Adipose tissue (tissue), 3 donors: ENCODE results near the gene BRINP3. TPM values are rescaled to one million over a fixed set of nuclear protein-coding genes. Genes with fewer than 3 reads are reported as not detected.

Experiments
- H3K27ac ChIP-seq: one replicate; pipeline ENCODE4 v1.5.1; 2013; ENCODE audit warnings: low read depth, low read length
- WGBS, 3 donors: extraction: QIAGEN DNeasy Blood & Tissue Kit; methylation state at CpG; one replicate each; pipeline ENCODE4 v1.1.7; 2013; 5-methylcytosine and 5-hydroxymethylcytosine counted together
- polyA plus RNA-seq, 3 donors: library from polyadenylated mRNA; stranded (reverse); fragments of 200-250 nt; gene quantifications; one replicate each; pipeline ENCODE4 v1.2.3, GENCODE V29; 2013
- donor health status: healthy with polysubstance abuse.
- donor health status: Bipolar disorder and iron deficiency.
- donor health status: healthy.

BRINP3 gene
- polyA plus RNA-seq, 3 donors: 0.07 to 0.11 (median 0.10) TPM

DNA sequence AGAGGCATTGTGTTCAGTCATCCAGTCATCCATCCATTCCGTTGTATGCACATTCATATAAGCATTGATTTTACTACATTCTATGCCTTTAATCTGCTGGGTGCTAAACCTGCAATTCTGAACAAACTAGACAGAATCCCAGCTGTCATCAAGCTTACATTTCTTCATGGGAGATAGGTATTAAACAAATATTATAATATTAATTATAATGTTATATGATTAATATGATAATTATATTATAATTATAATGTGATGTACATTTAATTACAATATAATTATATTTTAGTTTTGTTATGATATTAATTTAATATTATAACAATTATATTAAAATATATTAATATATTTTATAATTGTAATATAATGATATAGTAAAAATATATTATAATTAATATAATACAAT lies 112.4 kb downstream of the BRINP3 start:
- WGBS, 3 donors: 68 to 93% (median 89%) methylated on average over 1 of the region's 1 CpG
- no peak overlapping the region for H3K27ac ChIP-seq

DNA sequence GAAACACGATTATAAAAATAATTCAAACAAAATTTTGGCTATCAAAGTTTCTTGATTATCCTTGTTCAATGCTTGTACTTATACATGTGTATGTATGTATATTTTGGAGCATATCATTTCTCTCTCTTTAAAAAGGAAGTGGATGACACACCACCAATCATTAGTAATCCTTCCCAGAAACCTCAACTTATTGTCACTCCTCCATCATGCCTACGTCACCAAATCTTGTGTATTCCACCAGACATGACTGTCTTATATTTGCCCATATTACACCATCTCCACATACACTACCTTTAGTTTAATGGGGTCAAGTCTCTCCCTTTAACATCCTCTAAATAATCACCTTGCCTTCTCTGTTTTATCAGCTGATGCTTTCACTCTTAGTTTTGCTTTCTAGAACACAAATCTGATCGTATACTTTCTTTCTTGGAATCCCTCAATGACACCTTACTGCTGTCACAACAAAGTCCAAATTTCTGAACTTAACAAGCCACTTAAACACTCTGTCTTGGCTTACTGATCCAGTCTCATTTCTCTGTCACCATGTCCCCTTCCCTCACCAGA lies 124.0 kb downstream of the BRINP3 start:
- WGBS, 3 donors: 66 to 73% (median 73%) methylated on average over 3 of the region's 3 CpGs
- H3K27ac ChIP-seq: no peak overlapping the region

DNA sequence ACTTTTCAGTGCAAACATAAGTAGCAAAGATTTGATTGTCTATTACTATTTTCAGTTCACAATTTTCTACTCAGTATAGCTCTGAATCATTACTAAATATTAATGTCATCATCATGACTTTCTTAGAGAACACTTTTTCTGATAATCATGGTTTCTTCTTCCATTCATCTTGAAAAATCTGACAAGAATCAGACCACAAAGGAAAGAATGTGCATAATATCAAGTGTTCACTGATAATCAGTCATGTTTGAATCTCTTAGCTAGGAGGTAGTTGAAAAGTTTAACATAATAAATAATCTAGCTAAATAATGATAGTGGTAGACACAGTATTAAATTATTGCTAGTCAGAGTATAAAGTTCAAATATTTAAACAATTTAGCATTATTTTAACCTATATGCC lies 133.2 kb downstream of the BRINP3 start:
- H3K27ac ChIP-seq: no peak overlapping the region

DNA sequence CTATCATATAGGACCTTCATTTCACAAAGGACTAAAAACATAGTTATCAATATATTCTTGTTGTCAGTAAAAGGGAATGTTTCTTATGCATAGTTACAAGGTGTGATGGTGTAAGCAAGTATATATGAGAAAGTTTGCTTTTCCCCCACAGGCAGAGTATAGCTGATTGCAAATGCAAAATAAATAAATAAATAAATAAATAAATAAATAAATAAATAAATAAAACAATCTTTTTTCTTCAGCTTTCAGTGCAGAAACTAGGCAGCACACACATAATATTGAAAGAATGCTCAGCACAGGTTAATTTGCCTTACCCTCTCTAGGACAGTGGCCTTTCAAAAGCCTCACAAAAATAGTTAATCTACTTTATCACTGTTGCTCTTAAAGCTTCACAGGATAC lies 138.8 kb downstream of the BRINP3 start:
- H3K27ac ChIP-seq: no peak overlapping the region

DNA sequence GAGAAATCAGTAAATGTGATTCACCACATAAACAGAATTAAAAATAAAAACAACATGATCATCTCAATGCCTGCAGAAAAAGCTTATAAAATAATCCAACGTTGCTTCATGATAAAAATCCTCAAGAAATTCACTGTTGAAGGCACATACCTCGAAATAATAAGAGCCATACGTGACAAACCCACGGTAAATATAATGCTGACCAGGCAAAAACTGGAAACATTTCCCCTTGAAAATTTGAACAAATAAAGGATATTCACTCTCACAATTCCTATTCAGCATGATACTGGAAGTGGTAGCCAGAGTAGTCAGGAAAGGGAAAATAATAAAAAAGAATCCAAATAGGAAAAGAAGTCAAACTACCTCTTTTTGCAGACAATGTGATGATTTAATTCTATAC lies 148.8 kb downstream of the BRINP3 start:
- WGBS, 3 donors: 80 to 85% (median 83%) methylated on average over 4 of the region's 4 CpGs
- no peak overlapping the region for H3K27ac ChIP-seq

DNA sequence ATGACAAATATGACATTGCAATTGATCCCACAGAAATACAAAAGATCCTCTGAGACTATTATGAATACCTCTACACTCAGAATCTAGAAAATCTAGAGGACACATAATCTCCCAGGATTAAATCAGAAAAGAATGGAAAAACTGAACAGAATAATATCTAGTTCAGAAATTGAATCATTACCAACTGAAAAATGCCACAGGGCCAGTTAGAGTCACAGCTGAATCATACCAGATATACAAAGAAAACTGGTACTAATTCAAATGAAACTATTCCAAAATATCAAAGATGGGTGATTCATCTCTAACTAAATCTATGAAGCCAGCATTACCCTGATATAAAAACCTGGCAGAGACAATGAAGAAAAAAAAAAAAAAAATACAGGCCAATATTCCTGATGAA lies 149.3 kb downstream of the BRINP3 start:
- no peak overlapping the region for H3K27ac ChIP-seq

DNA sequence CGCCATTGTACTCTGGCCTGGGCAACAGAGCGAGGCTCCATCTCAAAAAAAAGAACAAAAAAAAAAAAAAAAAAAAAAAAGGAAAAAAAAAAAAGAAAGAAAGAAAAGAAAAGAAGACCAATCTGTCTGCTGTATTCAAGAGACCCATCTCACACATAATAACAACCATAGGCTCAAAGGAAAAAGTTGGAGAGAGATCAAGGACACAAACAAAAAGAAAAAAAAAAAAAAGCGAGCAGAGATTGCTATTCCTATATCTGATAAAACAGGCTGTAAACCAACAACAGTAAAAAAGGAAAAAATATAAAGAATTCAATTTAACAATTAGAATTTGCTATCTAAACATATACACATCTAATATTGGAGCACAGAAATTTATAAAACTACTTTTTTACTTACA lies 150.4 kb downstream of the BRINP3 start:
- WGBS, 3 donors: 78 to 92% (median 90%) methylated on average over 3 of the region's 3 CpGs
- H3K27ac ChIP-seq: no peak overlapping the region

DNA sequence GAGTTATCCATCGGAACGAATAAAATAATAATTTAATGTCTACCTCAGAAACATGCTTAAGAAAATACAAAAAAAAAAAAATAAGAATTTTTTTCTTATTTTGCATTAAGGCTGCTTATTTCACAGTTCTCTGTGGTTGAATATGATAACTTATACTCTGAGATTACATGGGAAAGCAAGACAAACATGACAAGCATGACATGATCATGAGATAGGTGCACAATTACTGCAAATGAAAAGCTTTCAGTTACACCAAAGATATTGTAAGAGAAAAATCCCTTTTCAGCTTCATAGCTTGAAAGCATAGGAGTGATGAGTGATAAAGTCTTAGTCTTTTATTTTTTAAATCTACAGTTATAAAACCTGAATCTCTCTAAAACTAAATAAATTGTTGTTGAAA lies 154.1 kb downstream of the BRINP3 start:
- no peak overlapping the region for H3K27ac ChIP-seq
- 75 to 87% (median 84%) methylated on average over 2 of the region's 2 CpGs for WGBS, 3 donors

DNA sequence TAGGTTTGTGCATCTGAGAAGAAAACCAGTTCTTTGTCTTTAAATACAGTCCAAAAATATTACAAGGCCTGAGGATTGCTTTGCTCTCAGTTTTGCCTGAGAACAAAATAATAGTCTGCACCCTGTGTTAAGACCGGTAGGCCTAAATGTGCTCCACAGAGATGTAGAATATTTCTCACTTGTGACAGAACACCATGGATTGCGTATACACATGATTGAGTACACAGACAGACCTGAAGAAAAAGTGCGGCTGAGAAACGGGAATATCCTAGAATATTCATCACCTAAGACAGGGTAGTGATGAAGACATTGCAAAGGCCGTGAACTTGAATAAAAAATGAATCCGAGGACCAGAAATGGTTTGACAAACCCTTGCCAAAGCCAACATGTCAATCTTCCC lies 155.4 kb downstream of the BRINP3 start:
- 82 to 84% (median 84%) methylated on average over 6 of the region's 6 CpGs for WGBS, 3 donors
- H3K27ac ChIP-seq: no peak overlapping the region

DNA sequence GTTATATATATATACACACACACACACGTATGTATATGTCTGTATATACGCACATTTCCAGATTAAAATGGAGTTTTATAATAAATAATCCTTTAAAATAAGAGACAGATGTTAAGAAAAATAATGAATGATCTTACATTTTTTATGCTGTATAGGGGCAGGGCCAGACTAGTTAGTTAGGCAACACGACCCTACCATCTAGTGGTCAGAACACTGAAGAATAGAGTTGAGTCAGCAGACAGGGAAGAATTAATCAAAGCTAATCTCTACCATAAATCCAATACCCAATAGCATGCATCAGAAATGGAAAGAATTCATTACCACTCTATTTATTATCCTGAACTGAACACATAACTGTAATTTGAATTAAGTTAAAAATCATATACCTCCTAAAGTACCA lies 156.7 kb downstream of the BRINP3 start:
- WGBS, 3 donors: 40 to 74% (median 69%) methylated on average over 3 of the region's 3 CpGs
- H3K27ac ChIP-seq: no peak overlapping the region

DNA sequence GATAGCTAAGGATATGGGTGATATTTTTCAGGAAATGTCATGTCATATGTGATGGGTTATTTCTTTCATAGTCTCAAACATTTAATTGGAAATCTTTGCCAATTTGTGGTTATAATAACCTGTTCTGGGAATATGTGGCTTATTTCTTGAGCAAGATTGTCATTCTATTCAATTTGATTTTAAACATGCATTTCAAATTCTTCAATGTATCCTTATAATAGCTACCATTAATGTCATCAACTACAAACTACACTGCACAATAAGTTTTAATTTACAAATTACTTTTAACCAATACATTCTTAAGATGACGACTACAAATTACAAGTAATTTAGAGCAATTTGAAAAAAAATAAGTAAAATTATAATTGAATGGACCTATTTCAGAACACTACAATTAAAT lies 164.9 kb downstream of the BRINP3 start:
- H3K27ac ChIP-seq: no peak overlapping the region
- WGBS, 3 donors: 73 to 84% (median 80%) methylated on average over 1 of the region's 1 CpG

DNA sequence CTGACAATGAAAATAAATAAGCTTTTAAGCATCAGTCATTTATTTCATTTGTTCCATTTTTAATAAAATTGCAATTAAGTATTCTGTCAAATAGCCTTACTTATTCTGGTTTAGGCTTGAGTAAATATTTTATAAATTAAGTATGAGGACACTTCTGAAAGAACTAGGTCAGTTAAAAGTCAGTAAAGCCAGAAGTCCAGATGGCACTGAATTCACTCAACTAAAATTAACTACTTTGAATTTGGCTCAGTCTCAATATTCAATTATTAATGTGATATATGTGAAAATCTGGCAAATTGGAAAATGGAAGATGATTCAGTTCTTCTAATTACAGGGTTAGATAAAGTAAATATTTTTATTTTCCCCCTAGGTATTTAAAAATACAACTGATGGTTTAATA lies 174.2 kb downstream of the BRINP3 start:
- no peak overlapping the region for H3K27ac ChIP-seq

DNA sequence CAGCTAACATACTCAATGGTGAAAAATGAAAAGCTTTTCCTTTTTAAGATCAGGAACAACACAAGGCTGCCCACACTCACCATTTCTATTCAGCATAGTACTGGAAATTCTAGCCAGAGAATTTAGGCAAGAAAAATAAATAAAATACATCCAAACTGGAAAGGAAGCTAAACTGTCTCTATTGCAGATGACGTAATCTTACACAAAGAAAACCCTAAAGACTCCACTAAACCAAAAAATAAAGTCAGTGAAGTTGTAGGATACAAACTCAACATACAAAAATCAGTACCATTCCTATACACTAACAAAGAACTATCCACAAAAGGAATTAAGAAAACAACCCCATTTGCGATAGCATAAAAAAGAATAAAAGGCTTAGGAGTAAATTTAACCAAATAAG lies 181.2 kb downstream of the BRINP3 start:
- WGBS, 3 donors: 33 to 81% (median 62%) methylated on average over 2 of the region's 2 CpGs

DNA sequence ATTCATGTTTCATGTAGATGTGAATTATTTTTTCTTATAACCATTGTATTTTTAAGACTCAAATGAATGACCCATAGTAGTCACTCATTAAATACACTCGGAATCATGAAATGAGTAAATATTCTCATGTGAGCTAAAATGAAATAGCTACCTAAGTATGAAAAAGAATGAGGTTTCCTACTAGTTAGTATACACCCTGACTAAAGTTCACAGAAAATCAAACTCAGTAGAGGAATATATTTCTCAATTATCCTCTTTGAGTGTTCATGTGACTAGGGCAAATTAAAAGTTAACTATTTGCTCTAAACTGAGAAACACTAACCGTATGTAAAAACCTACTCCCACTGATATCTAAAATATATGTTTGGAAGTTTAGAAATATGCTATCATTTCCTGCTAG lies 187.8 kb downstream of the BRINP3 start:
- no peak overlapping the region for H3K27ac ChIP-seq
- 67 to 83% (median 82%) methylated on average over 2 of the region's 2 CpGs for WGBS, 3 donors

More for the DNA sequence above, 181.2 kb downstream of the BRINP3 start:
- no peak overlapping the region for H3K27ac ChIP-seq

DNA sequence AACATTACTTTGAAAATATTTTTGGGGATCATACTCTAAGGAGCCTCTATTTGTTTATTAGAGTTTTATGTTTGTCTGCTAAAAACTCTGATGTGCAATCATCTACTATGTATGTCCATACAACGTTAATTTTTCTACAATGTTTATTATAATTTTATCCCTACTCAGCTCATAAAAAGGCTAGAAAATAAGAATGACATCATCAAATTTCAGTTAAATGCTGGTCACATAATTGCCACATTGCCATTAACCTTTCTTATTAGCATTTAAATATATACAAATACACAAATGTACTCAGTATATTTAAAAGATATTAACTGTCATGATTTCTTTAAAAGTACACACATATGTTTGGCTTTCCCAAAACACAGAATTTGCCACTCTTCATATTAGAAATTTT lies 191.6 kb downstream of the BRINP3 start:
- no peak overlapping the region for H3K27ac ChIP-seq
- 70 to 84% (median 71%) methylated on average over 1 of the region's 1 CpG for WGBS, 3 donors

DNA sequence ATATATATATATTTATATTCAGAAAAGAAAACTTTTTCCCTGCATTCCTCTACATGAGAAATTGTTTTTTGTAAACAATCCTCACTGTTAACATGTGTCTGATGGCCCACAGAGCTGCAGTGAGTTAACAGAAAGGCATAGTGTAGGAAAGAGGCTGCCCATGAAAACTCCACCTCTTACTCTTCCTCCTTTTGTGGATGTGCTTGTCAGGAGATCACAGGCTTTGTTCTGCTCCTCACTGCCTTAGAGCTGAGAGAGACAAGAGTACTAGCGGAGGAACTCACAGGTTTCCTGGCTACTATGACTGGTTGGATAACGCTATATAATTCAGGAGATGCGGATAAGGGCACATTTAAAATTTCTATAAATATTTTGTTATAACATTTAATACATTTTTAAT lies 200.6 kb downstream of the BRINP3 start:
- H3K27ac ChIP-seq: no peak overlapping the region
- WGBS, 3 donors: 89 to 93% (median 90%) methylated on average over 3 of the region's 3 CpGs

DNA sequence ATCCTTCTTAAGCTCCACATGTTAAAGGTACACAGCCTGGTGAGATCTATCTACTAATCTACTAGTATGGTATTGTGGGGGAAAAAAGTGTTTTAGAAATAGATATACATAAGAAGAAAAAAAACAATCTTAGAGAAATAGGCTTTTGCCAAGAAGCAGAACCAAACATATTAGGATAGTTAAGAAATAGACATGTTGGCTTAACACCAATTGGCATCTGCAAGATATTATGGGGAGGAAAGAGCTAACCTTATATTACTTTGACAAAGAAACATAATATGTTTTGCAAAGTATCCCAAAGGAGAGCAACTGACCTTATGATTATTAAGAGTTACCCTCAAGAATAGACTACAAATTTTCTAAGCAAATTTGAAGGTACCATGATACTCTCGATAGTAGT lies 202.9 kb downstream of the BRINP3 start:
- no peak overlapping the region for H3K27ac ChIP-seq
- WGBS, 3 donors: 63 to 85% (median 78%) methylated on average over 1 of the region's 1 CpG

DNA sequence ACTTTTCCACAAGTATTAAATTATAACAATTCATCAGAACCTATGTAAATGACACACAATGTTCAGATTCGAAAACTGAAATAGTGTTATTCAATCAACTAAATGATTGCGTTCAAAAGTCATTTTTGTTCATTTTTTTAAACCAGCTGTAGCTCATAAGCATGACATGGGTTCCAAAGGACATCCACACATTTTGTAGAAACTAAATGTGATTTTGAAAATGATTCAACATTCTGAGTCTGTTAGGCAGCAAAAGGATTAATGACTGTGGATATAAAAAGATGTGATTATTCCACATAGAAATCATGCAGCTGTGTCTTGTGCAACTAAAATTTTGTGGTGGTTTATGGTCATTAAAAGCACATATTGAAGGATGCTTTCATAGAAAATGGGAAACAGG lies 204.5 kb downstream of the BRINP3 start:
- H3K27ac ChIP-seq: no peak overlapping the region
- WGBS, 3 donors: 72 to 83% (median 75%) methylated on average over 2 of the region's 2 CpGs

DNA sequence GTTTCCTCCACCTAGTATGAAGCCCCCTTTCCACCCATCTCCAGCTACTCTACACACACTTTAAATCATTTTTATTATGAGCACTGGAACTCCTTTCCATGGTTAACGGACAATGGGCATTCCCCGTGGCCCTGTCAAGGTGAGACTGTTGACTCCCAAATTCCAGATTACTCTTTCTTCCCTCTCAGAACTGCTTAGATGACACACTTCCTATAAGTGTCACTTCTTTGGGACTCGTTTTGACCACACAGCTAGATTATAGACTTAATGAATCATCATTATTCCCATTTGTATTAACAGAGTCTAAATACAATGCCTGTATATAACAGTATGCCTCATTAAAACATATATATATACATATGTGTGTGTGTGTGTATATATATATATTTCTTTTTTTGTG lies 215.1 kb downstream of the BRINP3 start:
- no peak overlapping the region for H3K27ac ChIP-seq
- 78 to 84% (median 80%) methylated on average over 3 of the region's 3 CpGs for WGBS, 3 donors

DNA sequence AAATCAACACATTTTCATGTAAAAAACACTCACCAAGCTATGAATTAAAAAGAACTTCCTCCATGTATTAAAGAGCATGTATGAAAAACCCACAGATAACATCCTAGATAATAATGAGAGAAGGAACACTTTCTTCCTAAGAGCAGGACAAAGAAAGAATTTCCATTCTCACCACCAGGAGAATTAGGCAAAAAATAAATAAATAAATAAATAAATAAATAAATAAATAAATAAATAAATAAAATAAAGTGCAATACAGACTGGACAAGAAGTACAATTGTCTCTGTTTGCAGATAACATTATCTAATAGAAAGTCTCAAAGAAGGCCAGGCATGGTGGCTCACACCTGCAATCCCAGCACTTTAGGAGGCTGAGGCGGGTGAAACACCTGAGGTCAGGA lies 218.2 kb downstream of the BRINP3 start:
- WGBS, 3 donors: 85 to 100% (median 88%) methylated on average over 1 of the region's 1 CpG
- no peak overlapping the region for H3K27ac ChIP-seq

DNA sequence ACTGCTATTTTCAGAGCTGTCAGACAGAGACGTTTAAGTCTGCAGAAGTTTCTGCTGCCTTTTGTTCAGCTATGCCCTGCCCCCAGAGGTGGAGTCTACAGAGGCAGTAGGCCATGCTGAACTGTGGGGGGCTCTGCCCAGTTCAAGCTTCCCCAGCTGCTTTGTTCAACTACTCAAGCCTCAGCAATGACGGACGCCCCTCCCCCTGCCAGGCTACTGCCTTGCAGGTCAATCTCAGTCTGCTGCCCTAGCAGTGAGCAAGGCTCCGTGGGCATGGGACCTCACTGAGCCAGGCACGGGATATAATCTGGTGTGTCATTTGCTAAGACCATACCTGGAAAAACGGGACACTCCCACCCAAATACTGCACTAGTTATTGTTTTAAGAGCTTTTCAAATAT lies 219.7 kb downstream of the BRINP3 start:
- no peak overlapping the region for H3K27ac ChIP-seq
- 58 to 81% (median 72%) methylated on average over 6 of the region's 6 CpGs for WGBS, 3 donors
